GM19438 (cell line): ENCODE measurements around the gene TTYH3.

Source experiments
- ATAC-seq: cut with Tn5 transposase; IDR thresholded peaks from one replicate; pipeline ENCODE4 v1.9.1; 2021; ENCODE audit warnings: low read depth; ENCODE audit not compliant: unreplicated experiment

Gene TTYH3

DNA sequence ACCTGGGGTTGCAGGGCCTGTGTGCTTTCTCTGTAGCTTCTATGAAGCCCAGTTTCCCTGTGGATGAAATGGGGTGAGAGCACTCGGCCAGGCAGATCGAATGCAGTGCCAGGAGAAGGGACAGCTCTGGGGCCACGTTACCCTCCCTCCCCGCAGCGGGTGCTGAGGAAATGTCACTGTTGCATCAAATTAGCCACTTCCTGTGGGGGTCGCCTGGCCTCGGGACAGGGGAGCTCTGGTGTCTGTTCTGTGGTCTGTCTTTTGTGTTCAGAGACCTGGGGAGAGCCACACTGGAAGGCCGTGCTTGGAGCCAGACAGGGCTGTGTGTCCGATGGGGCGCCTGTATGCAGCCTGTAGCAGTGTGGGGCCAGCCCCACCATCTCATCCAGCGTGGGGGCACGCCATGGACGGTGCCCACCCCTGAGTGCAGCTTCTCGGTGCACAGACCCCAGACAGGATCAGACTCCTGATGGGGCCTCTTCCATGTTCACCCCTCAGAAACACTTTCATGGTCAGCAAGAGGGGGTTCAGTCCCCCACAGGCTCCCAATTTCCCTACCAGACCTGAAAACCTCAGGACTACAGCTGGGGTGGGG, 13.6 kb downstream of the TTYH3 start:
- ATAC-seq = peak; percentile 63

DNA sequence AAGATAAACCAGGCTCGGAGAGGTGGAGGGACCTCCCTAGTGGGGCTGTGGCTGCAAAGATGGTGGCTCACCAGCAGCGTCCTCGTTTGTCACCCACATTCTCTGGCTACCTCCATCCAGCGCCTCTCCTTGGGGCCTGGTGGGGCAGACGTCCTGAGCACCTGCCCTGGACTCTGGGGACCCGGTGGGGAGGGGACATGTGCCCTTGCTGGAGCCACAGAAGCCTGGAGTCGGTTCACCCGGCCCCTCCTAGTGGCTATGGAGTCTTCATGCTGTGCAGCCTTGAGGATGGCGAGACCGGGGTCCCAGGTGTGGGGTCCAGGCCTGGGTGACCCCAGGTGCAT, 14.5 kb downstream of the TTYH3 start:
- ATAC-seq = no peak

DNA sequence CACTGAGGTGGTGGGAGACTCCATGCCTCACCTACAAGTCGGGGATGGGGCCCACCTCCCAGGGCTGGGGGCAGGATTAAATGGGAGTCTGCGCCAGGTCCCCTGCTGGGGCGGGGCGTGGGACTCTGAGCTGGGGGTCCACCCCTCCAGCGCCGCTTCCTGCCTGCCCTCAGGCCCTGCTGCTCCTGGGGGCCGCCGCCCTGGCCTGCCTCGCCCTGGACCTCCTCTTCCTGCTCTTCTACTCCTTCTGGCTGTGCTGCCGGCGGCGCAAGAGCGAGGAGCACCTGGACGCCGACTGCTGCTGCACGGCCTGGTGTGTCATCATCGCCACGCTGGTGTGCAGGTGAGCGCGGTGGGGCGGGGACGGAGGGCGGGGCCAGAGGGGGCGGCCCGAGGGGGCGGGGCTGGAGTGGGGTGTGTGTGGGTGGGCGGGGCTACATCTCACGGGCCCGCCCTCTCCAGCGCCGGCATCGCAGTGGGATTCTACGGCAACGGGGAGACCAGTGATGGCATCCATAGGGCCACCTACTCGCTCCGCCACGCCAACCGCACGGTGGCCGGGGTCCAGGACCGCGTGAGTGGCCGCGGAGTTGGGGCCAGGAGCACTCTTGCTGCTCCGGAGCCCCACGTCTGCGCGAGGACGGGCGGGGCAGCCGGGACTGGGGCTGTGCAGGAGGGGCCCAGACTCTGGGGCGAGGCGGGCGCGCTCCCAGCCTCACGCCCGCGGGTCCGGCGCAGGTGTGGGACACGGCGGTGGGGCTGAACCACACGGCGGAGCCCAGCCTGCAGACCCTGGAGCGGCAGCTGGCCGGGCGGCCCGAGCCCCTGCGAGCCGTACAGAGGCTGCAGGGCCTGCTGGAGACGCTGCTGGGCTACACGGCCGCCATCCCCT, 15.1 kb downstream of the TTYH3 start:
- ATAC-seq = no peak

DNA sequence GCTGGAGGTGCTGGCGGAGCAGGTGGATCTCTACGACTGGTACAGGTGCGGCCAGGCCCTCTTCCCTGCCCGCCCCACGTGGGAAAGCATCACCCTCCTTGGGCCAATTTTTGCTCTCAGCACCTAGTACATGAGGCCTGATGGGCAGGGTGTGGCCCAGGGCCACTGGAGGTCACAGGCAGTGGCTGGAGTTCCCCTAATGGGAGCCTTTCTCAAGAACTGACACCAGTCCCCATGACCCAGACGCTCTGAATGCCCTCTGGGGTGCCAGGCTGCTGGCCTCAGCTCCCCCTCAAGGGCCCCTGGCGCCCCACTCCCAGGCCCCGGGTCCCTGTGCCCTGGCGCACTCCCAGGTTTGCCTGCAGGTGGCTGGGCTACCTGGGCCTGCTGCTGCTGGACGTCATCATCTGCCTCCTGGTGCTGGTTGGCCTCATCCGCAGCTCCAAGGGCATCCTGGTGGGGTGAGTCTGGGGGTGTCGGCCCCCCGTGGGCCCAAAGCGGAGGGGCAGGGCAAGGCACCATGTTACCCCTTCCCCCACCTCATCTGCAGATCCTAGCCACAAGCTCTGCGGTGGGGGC, 15.9 kb downstream of the TTYH3 start:
- ATAC-seq = no peak

DNA sequence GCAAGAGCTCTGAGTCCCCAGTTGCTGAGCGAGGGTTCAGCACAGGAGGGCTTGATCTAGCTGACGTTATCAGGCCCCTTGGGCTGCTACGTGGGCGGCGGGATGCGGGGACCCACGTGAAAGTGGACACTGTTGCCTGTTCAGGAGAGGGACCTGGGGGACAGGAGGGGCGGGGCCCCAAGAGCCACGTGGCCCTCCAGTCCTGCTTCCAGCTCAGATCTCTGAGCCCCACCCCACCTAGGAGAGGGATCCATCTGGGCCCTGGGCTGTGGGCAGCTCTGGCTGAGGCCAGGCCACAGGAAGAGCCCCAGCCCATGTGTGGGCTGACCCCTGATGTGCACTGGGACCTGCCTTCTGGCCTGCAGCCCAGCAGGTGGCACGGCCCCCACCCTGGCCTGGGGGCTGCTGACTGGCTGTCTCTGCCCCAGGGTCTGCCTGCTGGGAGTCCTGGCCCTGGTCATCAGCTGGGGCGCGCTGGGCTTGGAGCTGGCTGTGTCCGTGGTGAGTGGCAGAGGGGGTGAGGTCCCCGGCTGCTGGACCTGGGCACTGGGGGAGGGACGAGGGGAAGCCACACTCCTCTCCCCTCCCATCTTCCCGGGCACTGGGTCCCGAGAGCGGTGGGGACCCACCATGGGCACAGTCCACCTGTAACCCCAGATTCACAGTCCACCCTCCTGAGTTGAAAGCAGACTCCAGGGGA, 17.5 kb downstream of the TTYH3 start:
- no peak for ATAC-seq

DNA sequence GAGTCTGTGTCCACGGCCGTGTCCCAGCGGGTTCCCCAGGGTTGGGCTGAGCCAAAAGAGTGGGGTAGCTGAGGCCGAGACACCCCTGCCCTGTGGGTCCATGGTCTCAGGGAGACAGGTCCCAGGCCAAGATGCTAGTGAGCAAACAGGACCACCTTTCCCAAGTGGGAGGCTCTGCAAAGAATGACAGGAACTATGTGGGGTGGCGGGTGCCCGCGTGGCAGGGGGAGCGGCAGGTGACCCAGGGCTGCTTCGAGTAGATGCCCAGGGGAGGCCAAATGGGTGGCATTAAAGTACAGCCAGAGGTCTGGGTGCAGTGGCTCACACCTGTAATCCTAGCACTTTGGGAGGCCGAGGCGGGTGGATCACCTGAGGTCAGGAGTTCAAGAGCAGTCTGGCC, 18.2 kb downstream of the TTYH3 start:
- no peak for ATAC-seq

DNA sequence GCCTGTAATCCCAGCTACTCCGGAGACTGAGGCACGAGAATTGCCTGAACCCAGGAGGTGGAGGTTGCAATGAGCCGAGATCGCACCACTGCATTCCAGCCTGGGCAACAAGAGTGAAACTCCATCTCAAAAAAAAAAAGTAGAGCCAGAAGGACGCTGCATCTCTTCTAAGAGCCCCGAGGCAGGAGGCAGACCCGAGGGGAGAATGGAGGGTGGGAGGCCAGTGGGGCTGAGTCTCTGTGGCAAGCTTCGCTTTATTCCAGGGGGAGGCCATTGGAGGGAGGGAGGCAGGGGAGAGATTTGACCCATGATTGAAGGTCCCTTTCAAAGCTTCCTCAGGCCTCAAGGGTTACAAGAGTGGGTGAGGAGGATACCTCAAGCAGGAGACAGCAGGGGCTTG, 18.7 kb downstream of the TTYH3 start:
- ATAC-seq = no peak

DNA sequence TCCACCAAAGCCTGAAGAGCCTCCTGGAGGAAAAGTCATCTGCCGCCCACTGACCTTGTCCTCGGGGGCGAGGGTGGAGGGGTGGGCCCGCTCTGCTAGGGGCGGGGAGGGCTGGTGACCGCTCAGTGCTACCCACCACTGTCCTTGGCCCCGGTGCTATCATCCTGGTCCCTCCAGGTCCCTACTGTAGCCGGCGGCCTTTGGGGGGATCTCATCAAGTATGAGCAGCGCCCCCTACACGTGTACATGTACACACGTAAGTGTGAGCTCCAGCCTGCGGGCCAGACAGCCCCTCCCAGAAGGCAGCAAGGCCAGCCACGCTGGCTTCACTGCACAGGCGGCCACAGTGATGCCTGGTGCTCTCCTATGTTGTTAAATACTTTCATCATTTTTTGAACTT, 19.6 kb downstream of the TTYH3 start:
- no peak for ATAC-seq

DNA sequence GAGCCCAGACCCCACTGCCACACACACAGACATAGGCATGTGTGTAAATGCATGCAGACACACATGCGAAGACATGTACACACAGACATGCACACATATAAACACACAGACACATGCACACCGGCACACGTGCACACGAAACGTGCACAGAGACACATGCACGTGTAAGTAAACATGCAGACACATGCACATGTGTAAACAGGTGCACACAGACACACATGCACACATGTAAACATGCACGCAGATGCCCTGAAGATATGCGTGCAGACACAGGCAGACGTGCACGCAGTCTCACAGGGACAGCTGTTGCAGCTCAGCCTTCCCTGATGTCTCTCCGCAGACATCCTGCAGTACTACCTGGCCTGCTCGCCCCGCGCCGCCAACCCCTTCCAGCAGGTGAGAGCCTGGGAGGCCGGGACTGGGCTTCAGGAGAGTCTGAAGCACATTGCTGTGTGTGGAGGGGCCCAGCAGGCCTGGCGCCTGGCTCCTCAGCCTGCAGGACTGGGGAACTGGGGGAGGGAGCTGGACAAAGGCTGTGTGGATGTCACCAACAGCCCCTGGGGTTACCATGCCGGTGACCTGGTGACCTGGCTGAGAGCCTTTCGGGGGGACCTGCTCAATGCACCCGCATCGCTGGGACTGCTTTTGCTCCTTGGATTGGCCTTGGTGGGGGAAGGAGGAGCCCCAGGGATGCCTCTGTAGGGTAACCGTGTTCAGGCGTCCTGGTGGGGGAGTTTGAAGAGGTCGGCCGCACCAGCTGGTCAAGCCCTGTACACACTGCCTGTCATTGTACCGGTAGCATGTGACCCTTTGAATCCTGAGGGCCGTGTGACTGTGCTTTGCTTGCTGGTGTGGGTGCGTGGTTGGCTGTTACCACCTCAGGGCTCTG, 20.3 kb downstream of the TTYH3 start:
- ATAC-seq = no peak

DNA sequence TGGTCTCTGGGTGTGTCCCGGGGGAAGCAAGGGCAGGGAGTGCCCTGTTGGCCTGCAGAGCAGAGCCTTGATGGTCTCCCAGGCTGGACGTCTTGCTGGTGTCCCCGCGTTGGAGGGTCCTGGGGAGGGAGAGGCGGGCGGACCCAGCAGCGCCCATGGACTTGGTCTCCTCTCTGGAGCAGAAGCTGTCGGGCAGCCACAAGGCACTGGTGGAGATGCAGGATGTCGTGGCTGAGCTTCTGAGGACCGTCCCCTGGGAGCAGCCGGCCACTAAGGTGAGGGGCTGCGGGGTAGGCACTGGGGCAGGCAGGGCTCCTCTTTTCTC, 20.9 kb downstream of the TTYH3 start:
- ATAC-seq = no peak

DNA sequence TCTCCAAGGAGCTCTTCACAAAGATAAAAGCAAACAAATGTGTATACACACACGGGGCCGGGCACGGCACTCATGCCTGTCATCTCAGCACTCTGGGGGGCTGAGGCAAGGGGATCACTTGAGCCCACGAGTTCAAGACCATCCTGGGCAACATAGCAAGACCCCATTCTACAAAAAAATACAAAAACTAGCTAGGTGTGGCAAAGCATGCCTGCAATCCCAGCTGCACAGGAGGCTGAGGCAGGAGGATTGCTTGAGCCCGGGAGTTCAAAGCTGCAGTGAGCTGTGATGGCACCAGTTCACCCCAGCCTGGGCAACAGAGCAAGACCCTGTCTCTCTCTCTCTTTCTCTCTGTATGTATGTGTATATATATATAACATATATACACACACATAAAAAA, 22.3 kb downstream of the TTYH3 start:
- ATAC-seq = no peak

DNA sequence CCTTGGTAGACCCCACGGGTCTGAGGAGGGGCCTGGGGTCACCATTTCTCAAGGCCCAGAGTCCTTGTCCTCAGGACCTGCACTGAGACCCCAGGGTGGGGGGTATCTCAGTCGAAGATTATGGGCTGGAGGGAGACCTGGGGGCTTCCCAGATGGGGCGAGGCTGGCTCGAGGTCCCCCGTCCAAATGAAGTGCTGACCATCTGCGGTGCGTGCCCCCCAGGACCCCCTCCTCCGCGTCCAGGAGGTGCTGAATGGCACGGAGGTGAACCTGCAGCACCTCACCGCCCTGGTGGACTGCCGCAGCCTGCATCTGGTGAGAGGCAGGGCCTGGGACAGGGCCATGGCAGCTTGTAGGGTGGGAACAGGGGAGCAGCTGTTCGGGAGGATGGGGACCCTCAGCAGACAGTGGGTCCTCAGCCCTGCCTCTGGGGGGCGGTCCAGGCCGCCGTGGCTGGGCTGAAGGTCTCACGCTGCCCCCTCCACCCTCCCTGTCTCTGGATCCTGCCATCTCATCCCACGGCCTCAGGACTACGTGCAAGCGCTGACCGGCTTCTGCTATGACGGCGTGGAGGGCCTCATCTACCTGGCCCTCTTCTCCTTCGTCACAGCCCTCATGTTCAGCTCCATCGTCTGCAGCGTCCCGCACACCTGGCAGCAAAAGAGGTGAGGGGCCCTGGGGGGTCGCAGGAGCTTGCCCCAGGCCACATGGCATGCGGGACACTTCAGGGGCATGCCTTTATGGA, 24.3 kb downstream of the TTYH3 start:
- ATAC-seq = no peak

DNA sequence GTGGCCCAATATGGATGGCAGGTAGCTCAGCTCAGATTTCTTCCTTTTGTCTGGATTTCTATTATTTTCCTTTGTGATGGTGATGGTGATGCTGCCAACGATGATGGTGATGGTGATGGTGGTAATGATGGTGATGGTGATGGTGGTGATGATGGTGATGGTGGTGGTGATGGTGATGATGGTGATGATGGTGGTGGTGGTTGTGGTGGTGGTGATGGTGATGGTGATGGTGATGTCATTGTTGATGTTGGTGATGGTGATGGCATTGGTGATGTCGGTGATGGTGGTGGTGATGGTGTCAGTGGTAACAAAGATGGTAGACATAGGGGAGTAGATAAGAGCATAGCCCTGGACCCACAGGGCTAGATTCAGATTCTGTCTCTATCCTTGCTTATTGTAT, 25.4 kb downstream of the TTYH3 start:
- no peak for ATAC-seq

DNA sequence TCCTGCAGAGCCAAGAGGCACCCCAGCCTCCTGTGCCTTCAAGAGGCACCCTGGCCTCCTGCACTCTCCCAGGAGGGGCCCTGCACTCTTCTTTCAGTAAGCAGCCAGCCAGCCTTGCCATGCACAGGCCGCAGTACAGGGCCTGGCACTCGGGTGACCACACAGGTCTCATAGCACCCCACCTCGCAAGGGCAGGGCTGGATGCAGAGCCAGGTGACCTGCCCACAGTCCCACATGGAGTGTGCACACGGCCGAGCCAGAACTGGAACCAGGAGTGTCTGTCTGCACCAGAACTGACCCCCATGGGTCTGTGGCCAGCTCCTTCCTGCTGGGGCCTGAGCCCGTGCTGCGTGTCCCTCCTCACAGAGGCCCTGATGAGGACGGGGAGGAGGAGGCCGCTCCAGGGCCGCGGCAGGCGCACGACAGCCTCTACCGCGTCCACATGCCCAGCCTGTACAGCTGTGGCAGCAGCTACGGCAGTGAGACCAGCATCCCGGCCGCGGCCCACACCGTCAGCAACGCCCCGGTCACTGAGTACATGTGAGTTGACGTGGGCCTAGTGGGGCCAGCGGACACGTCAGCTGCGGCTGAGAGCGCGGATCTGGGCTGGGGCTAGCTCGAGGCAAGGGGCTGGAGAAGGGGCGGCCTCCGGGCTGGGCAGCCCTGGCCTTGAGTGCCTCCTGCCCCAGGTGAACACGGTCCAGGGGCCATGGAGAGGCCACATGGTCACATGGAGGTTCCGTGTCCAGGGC, 26.3 kb downstream of the TTYH3 start:
- ATAC-seq = no peak

DNA sequence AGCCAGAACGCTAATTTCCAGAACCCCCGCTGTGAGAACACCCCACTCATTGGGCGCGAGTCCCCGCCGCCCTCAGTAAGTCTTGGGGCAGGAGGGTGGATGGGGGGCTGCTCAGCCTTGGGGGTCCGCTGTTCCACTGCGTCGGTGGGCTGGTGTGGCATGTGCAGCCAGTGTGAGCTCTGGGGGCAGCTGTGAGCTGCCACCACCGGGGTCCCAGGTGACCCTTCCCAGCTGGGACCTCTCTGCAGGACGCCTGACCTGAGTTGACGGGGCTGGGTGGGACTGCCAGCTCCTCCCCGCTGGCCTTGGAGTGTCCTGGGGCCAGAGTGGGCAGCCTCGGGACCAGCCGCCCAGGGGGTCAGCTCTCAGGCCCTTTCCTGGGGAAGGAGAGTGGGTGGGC, 27.2 kb downstream of the TTYH3 start:
- ATAC-seq = no peak

DNA sequence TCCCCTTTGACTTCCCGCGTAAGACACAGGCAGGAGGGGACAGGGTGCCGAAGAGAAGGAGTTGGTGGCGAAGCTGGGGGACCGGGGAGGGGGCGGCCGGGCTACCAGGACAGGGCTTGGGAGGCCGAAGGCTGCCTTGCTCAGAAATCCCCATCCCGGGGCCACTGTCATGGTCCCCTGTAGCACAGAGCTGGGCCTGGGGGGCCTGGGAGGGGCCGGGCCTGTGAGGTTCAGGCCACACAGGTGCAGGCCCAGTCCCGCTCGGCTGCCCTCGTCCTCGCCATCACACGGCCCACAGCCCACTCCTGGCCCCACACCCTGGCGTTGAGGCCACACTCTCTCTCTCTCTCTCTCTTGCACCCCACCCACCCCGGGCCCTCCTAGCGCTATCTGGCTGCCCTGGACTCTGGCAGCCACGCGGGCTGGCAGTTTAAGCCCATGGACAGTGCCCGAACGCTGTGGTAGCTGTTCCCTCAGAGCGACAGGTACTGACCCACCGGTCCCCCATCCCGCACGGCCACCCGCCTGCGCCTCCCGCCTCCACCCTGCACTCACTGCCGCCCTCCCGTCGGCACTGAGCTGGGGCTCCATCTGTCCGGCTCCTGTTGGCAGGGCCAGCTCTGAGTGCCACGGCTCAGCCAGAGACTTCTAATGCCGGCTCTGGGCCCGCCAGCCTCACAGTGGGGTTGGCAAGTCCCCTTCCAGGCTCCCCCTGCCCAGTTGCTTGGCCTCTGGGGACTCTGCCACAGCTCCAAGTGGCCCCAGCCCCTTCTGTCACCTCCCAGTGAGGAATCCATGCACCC, 28.0 kb downstream of the TTYH3 start:
- ATAC-seq = no peak

DNA sequence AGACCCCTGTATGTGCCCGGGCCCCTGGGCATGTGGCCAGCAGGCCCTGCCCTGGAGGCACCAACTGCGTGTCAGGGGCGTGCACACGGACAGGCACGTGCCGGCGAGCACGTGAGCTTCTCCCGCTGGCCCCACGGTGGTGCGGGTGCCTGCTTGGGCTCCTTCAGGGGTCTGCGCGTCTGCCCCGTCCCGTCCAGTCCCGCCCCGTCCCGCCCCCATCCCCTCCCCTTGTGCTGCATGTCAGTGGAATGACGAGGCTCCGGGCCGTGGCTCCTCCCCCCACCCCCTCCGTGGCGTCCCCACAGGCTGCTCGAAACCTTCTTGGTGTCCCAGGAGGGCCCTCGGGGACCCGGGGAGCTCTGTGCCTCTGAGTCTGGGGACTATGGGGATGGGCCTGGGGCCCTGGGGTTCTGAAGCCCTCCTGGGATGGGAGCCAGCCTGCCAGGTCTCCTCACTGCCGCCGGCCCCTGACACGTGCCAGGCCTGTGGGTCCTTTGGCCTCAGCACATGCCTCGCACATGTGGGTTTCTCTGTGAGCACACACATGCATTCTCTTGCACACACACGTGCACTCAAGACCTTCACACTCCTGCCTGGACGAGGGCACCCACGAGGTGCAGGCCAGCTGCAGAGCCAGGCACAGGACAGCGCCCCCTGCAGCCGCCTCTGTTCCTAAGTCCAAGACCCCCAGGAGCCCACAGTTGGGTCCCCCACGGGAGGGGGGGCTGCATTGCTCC, 28.7 kb downstream of the TTYH3 start:
- no peak for ATAC-seq

DNA sequence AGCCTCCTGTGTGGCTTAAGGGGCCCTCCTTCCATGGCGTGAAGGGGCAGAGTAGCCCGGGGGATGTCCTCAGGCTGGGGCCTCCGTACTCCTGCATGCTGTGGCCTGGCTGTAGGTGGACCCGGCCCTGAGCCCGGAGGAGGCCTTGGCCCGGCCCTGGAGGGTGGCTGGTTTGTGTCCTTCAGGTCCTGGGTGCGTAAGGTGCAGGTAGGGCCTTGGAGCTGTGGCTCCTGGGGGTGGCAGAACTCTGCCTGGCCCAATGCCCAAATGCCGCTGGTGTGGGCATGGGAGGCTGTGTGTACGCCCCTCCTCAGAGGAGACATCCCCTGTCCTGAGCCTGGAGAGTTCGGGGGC, 29.3 kb downstream of the TTYH3 start:
- no peak for ATAC-seq
